Stimulated activated CD8-positive, alpha-beta memory T cell treated with anti-CD3 and anti-CD28 coated beads, Interleukin-15, amount 100 ng/mL, for 48 hours (primary cell): Measurements from ENCODE around the gene C19orf33.
"Not testable (repeated sequence)": the region's sequence is repeated elsewhere in the genome, so short reads cannot be mapped to it uniquely, and the experiment has no call there.

Source experiments
- DNase-seq, 2 donors: peaks; one replicate each; pipeline ENCODE4 v3.0.0-alpha.2; 2020; ENCODE audit warnings: low read depth in 2 of 2

Gene C19orf33

GRCh38 chr19:38339011-38339410, 35.0 kb downstream of the C19orf33 start:
- not testable (repeated sequence) for DNase-seq

GRCh38 chr19:38340927-38341326, 36.9 kb downstream of the C19orf33 start:
- DNase-seq: no peak

DNA sequence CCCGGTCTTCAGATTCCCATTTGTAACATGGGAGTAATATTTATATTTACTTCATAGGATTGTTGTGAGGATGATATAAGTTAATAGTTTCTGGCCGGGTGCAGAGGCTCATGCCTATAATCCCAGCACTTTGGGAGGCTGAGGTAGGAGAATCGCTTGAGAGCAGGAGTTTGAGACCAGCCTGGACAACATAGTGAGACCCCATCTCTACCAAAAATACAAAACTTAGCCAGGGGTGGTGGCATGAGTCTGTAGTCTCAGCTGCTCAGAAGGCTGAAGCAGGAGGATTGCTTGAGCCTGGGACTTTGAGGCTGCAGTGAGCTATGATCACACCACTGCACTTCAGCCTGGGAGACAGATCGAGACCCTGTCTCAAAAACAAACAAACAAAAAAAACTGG, 42.8 kb downstream of the C19orf33 start:
- no peak for DNase-seq

DNA sequence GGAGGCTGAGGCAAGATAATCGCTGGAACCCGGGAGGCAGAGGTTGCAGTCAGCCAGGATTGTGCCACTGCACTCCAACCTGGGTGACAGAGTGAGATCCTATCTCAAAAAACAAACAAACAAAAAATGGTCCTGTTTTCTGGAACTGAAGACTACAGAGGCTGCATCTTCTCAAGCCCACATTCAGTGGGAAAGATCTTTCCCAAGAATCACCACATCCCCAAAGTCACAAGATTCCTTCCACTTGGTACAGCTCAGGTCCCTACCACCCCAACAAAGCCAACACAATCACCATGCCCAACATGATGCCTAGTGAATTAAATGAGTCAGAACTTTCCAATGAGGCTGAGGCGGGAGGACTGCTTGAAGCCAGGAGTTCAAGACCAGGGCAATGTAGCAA, 46.8 kb downstream of the C19orf33 start:
- DNase-seq: no peak

- DNase-seq: no peak
Measured at GRCh38 chr19:38351865-38352395, 47.9 kb downstream of the C19orf33 start.

- DNase-seq: no peak
Measured at GRCh38 chr19:38352611-38353010, 48.6 kb downstream of the C19orf33 start.
